ENCODE results near the gene OMG. TPM values are rescaled to one million over a fixed set of nuclear protein-coding genes. Genes with fewer than 3 reads are reported as not detected.
"Not testable (repeated sequence)": the region's sequence is repeated elsewhere in the genome, so short reads cannot be mapped to it uniquely, and the experiment has no call there.

OMG gene
- total RNA-seq (not detected in 2 replicates), polyA plus RNA-seq (0.94 and 0.99 TPM in 2 replicates)

GRCh38 chr17:31297090-31297489, at the start of gene OMG:
TSS of gene OMG (minus strand) at chr17:31297239. CDS start at chr17:31296331, 908 bp downstream.
- no peaks in the 10 kb centered on the region for H3K4me1 ChIP-seq (ENCODE audit: low read depth)
- no peak within 1 kb of the TSS for H3K27ac ChIP-seq
- H3K9me3 ChIP-seq (ENCODE audit: low read depth), result no peaks in the 10 kb centered on the region
- no peak for TF ChIP-seq CTCF (IDR thresholded peaks at IDR 0.05; ENCODE audit: low read depth, low read length)
- no peaks in the 10 kb centered on the region for H3K36me3 ChIP-seq
- peak in 1 of 2 donors; percentile 0 for DNase-seq (ENCODE audit: low read depth in 1 of 2, low spot score in 1 of 2)
- no peaks in the 10 kb centered on the region for H3K27me3 ChIP-seq
- no peak within 1 kb of the TSS for H3K4me3 ChIP-seq

GRCh38 chr17:31345191-31345747, 48.2 kb upstream of the OMG start:
- H3K4me3 ChIP-seq; H3K27ac ChIP-seq; H3K27me3 ChIP-seq; DNase-seq (ENCODE audit: low read depth in 1 of 2, low spot score in 1 of 2); H3K4me1 ChIP-seq (ENCODE audit: low read depth); H3K9me3 ChIP-seq (ENCODE audit: low read depth): not testable (repeated sequence)
- peaks cover 25% of the 10 kb centered on the region for H3K36me3 ChIP-seq

GRCh38 chr17:31339906-31340661, 43.0 kb upstream of the OMG start:
- H3K9me3 ChIP-seq (ENCODE audit: low read depth), result no peaks in the 10 kb centered on the region
- no peaks in the 10 kb centered on the region for H3K27me3 ChIP-seq
- peak in 1 of 2 donors; percentile 86 for DNase-seq (ENCODE audit: low read depth in 1 of 2, low spot score in 1 of 2)
- peaks cover 43% of the 10 kb centered on the region for H3K36me3 ChIP-seq
- H3K4me3 ChIP-seq, result no peak overlapping the region
- peaks cover 3% of the 10 kb centered on the region for H3K4me1 ChIP-seq (ENCODE audit: low read depth)
- no peak for TF ChIP-seq CTCF (IDR thresholded peaks at IDR 0.05; ENCODE audit: low read depth, low read length)
- H3K27ac ChIP-seq, result peak overlapping the region; percentile 12

GRCh38 chr17:31329221-31329620, 32.2 kb upstream of the OMG start:
- H3K27me3 ChIP-seq, result no peaks in the 10 kb centered on the region
- DNase-seq (ENCODE audit: low read depth in 1 of 2, low spot score in 1 of 2), result no peak
- TF ChIP-seq CTCF (IDR thresholded peaks at IDR 0.05; ENCODE audit: low read depth, low read length), result no peak
- peaks cover 20% of the 10 kb centered on the region for H3K36me3 ChIP-seq
- H3K27ac ChIP-seq, result no peak overlapping the region
- no peaks in the 10 kb centered on the region for H3K4me1 ChIP-seq (ENCODE audit: low read depth)
- H3K4me3 ChIP-seq, result no peak overlapping the region
- no peaks in the 10 kb centered on the region for H3K9me3 ChIP-seq (ENCODE audit: low read depth)

- DNase-seq (ENCODE audit: low read depth in 1 of 2, low spot score in 1 of 2), result peak in 1 of 2 donors; percentile 52
- H3K36me3 ChIP-seq, result peaks cover 20% of the 10 kb centered on the region
- TF ChIP-seq CTCF (IDR thresholded peaks at IDR 0.05; ENCODE audit: low read depth, low read length), result no peak
- no peak overlapping the region for H3K27ac ChIP-seq
- H3K4me3 ChIP-seq, result no peak overlapping the region
- H3K27me3 ChIP-seq, result no peaks in the 10 kb centered on the region
- H3K4me1 ChIP-seq (ENCODE audit: low read depth), result no peaks in the 10 kb centered on the region
- no peaks in the 10 kb centered on the region for H3K9me3 ChIP-seq (ENCODE audit: low read depth)
These were observed 31.1 kb upstream of the OMG start for GRCh38 chr17:31328160-31328535.

GRCh38 chr17:31327534-31328159, 30.6 kb upstream of the OMG start:
- H3K36me3 ChIP-seq, result peaks cover 20% of the 10 kb centered on the region
- DNase-seq (ENCODE audit: low read depth in 1 of 2, low spot score in 1 of 2), result peak in 1 of 2 donors; percentile 87
- H3K4me1 ChIP-seq (ENCODE audit: low read depth), result no peaks in the 10 kb centered on the region
- TF ChIP-seq CTCF (IDR thresholded peaks at IDR 0.05; ENCODE audit: low read depth, low read length), result no peak
- H3K9me3 ChIP-seq (ENCODE audit: low read depth), result no peaks in the 10 kb centered on the region
- H3K27me3 ChIP-seq, result no peaks in the 10 kb centered on the region
- H3K27ac ChIP-seq, result no peak overlapping the region
- no peak overlapping the region for H3K4me3 ChIP-seq

Data from cardiac muscle cell (in vitro differentiated cells and primary cell).